Measurements from ENCODE around the gene HYAL1.

- TF ChIP-seq POLR2AphosphoS5 (IDR thresholded peaks at IDR 0.05) = no peak
- TF ChIP-seq CTCF (IDR thresholded peaks at IDR 0.05) = no peak
Measured at GRCh38 chr3:50325113-50325480, 21.7 kb upstream of the HYAL1 start.

Measured in breast epithelium (tissue), 3 donors.